Esophagus squamous epithelium (tissue), 4 donors: Measurements from ENCODE around the gene SHANK3.

Experiments
- POLR2A ChIP-seq, 4 donors: fragments of 450-650 bp; IDR thresholded peaks; one replicate each; pipeline ENCODE4 v1.6.1; 2017; ENCODE audit warnings: antibody characterized with exemption in 4 of 4, mild to moderate bottlenecking in 4 of 4, moderate library complexity in 3 of 4
- TF ChIP-seq, protein P1 (sequence below), 6 experiments: fragments of 450-650 bp in 4 of 6; fragments of 200-600 bp in 2 of 6; sonication (generic) in 2 of 6; IDR thresholded peaks; one replicate each; pipeline ENCODE4 v1.5.1; 2016 to 2019; ENCODE audit warnings: antibody characterized with exemption in 6 of 6, mild to moderate bottlenecking in 4 of 6, moderate library complexity in 4 of 6

DNA sequence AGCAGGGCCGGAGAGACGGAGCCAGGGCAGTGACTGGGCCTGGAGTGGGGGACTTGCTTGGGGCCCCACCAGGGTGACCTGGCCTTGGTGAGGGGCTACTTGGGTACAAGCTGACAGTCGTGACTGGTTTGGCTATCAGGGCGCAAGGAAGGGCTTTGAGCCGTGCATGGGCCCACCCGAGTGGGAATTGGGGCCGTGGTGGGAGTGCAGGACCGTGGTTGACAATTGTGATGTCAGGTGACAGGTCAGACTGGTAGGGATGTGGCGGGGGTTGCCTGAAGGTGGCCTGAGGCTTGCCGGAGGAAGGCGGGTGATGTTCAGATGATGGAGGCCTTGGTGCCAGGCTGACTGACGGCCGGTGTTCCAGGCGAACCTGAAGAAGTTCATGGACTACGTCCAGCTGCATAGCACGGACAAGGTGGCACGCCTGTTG, 5.6 kb downstream of the SHANK3 start:
- TF ChIP-seq, protein P1, sequence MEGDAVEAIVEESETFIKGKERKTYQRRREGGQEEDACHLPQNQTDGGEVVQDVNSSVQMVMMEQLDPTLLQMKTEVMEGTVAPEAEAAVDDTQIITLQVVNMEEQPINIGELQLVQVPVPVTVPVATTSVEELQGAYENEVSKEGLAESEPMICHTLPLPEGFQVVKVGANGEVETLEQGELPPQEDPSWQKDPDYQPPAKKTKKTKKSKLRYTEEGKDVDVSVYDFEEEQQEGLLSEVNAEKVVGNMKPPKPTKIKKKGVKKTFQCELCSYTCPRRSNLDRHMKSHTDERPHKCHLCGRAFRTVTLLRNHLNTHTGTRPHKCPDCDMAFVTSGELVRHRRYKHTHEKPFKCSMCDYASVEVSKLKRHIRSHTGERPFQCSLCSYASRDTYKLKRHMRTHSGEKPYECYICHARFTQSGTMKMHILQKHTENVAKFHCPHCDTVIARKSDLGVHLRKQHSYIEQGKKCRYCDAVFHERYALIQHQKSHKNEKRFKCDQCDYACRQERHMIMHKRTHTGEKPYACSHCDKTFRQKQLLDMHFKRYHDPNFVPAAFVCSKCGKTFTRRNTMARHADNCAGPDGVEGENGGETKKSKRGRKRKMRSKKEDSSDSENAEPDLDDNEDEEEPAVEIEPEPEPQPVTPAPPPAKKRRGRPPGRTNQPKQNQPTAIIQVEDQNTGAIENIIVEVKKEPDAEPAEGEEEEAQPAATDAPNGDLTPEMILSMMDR (IDR thresholded peaks at IDR 0.05), result no peak
- TF ChIP-seq POLR2A (IDR thresholded peaks at IDR 0.05), result no peak
